ENCODE measurements around the gene UBE4A. TPM values are rescaled to one million over a fixed set of nuclear protein-coding genes. Genes with fewer than 3 reads are reported as not detected.
A peak's percentile ranks its signal among the peaks of the same experiment; 100 is the strongest.

Gene UBE4A
- total and polyA plus RNA-seq, 10 of the 15 experiments (the other 5 are each of a cell fraction or from before 2014, with no cell fraction given): 6.2 to 39.6 (median 30.3) TPM

DNA sequence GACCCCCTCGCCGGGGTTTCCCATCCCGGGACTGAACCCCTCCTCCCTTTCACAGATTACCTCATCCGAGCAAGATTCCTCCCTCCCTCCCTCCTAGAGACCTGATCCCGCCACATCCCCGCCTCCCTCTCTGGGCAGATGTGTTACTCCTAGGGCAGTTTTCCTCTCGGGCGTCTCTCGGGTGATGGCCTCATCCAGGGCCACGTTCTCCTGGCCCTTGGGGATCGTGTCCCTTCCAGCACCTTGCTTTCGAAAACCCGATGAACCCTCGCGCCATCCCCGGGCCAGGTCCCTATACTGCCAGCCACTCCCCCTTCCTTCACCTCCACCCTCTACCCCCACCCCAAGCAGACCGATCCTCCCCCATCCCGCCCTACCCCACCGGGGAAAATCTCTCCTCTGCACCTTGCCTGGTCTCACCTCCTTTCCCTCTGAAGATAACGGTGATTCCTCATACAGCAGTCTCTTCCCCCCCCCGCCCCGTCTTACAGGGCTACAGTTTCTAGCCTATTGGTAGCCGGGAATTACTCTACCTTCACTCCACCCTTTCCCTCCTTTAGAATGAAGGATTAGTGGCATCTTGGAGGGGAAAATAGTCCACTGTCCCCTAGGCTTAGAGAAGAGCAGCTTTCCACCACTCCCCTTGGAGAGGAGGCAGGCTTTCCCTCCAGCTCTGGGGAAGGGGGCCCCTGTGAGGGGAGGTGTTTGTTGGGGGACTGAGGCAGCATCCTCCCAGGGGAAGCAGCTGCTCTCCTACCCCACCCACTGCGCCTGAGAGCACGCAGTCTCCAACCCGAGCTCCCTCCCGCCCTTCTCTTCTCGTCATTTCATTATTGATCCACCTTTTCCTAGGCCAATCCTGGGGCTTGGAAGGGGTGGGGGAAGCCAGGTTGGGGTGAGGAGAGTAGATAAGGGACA lies 78.1 kb downstream of the UBE4A start:
- Histone ChIP-seq H3K36me3 (ENCODE audit: control insufficient read depth in 2 of 2, insufficient read depth in 2 of 2, low read length in 1 of 2) (no peaks in the 10 kb centered on the region), H3K4me3 (peak overlapping the region; percentile 94), H3K9ac (ENCODE audit: control insufficient read depth, insufficient read depth, low read length) (peak overlapping the region; percentile 87), H3K4me1 (ENCODE audit: control insufficient read depth, insufficient read depth, low read length) (peaks cover 16% of the 10 kb centered on the region), H3K79me2 (ENCODE audit: control insufficient read depth, insufficient read depth, low read length) (peaks cover 62% of the 10 kb centered on the region), H2AFZ (ENCODE audit: control insufficient read depth, low read depth, low read length) (no peak overlapping the region), H3K27ac (ENCODE audit: control insufficient read depth, insufficient read depth) (peak overlapping the region; percentile 69), H4K20me1 (ENCODE audit: control insufficient read depth, insufficient read depth) (no peaks in the 10 kb centered on the region; the same call in 1 of the 2 replicates), H3K4me2 (ENCODE audit: control insufficient read depth, insufficient read depth) (peak overlapping the region; percentile 80), H3K27me3 (replicated peaks in 1 of 2; ENCODE audit: control insufficient read depth in 2 of 2, insufficient read depth in 2 of 2, low read length in 1 of 2) (no peaks in the 10 kb centered on the region), H3K9me3 (replicated peaks; ENCODE audit: control insufficient read depth, insufficient read depth, low read length) (no peaks in the 10 kb centered on the region)
- in situ Hi-C loops (cut with MboI) (no loop called here), intact Hi-C loops (cut with micrococcal nuclease; ENCODE audit: unreplicated experiment) (loop anchor here (10.0 kb wide), 1 partner anchor 623 kb away; no protein-coding TSS in a partner anchor)
- peak; percentile 44; the same call in 1 of the 2 replicates for TF ChIP-seq TCF12 (IDR thresholded peaks at IDR 0.05; ENCODE audit: low read depth, low read length)
- TF ChIP-seq POLR2A (IDR thresholded peaks at IDR 0.05; ENCODE audit: low read depth, low read length): peak; percentile 9; the same call in 1 of the 2 replicates
- TF ChIP-seq ATF7 (IDR thresholded peaks at IDR 0.05; ENCODE audit: low read depth): peak; percentile 62; the same call in 1 of the 2 replicates
- TF ChIP-seq IKZF1 (conservative IDR thresholded peaks at IDR 0.05): no peak
- ChIA-PET POLR2A (interaction anchor here (0.9 to 1.7 kb wide), 3 partner anchors 24 to 37 kb away, joined by 3 to 4 read pairs (median 4); no protein-coding TSS in a partner anchor), CTCF (interaction anchor here (0.6 kb wide), 1 partner anchor 12 kb away, joined by 5 read pairs; no protein-coding TSS in a partner anchor), SMC1A (ENCODE audit: uncharacterized antibody, unreplicated experiment) (interaction anchor here (1.2 to 2.2 kb wide), 2 partner anchors 11 to 35 kb away, joined by 4 to 11 read pairs; no protein-coding TSS in a partner anchor), RAD21 (ENCODE audit: unreplicated experiment) (interaction anchor here (0.7 to 3.4 kb wide), 2 partner anchors 10 to 35 kb away, joined by 3 to 13 read pairs; partner anchors contain the start of gene ATP5MG)
- FAIRE-seq: no peak
- ATAC-seq: peak; percentile 27
- no TSS peak for BruUV-seq (replicated peaks)
- DNase-seq (ENCODE audit: low read depth, low spot score): no peak
- 2% methylated on average over 21 of the region's 28 CpGs for WGBS (ENCODE audit: insufficient coverage, insufficient replicate concordance, low lambda C conversion rate, missing lambda C conversion rate)
